ENCODE measurements around the gene NR1I3. TPM values are rescaled to one million over a fixed set of nuclear protein-coding genes. Genes with fewer than 3 reads are reported as not detected.

NR1I3 gene
- total and polyA plus RNA-seq, 2 of the 13 experiments (the other 11 are each of a cell fraction or from before 2014, with no cell fraction given): 0.62 to 0.95 TPM

GRCh38 chr1:161192476-161193465 is 45.2 kb downstream of the NR1I3 start:
- Histone ChIP-seq H3K36me3 (replicated peaks in 1 of 2; ENCODE audit: control insufficient read depth in 1 of 2, insufficient read depth in 2 of 2, low read length in 2 of 2) (no peaks in the 10 kb centered on the region; a peak in 1 of 5 replicates), H3K9ac (ENCODE audit: insufficient read depth, low read depth, low read length) (no peak overlapping the region), H3K79me2 (ENCODE audit: insufficient read depth, low read length) (no peaks in the 10 kb centered on the region), H2AFZ (ENCODE audit: low read length) (no peak overlapping the region), H3K4me2 (ENCODE audit: low read depth, low read length) (no peak overlapping the region; the same call in 1 of the 2 replicates), H3K27ac (ENCODE audit: extremely low read length, insufficient read depth, low read length) (no peak overlapping the region), H4K20me1 (ENCODE audit: insufficient read depth, low read length) (no peaks in the 10 kb centered on the region), H3K9me3 (ENCODE audit: low read length) (no peaks in the 10 kb centered on the region), H3K4me3 (replicated peaks in 1 of 3; ENCODE audit: insufficient read depth in 1 of 3, low read depth in 2 of 3, low read length in 3 of 3) (no peak overlapping the region), H3K4me1 (ENCODE audit: insufficient read depth, low read length) (peaks cover 30% of the 10 kb centered on the region), H3K27me3 (ENCODE audit: control insufficient read depth in 1 of 2, insufficient read depth in 2 of 2, low read length in 2 of 2) (no peaks in the 10 kb centered on the region)
- peak; percentile 72 for DNase-seq (ENCODE audit: low spot score)
- in situ Hi-C loops (cut with HindIII; ENCODE audit: extremely low pct_ligation_motif_present, low pct_unique_long_range_greater_than_20kb): no loop called here
- intact Hi-C loops (cut with micrococcal nuclease; ENCODE audit: unreplicated experiment): loop anchor here (1.0 to 2.0 kb wide), 2 partner anchors 182 to 190 kb away; no protein-coding TSS in a partner anchor
- BruUV-seq (replicated peaks): no TSS peak
- peak; percentile 85 for FAIRE-seq
- ATAC-seq: peak; percentile 85
- 51% methylated on average over 9 of the region's 15 CpGs for whole genome bisulfite sequencing (ENCODE audit: low lambda C conversion rate)
- ChIA-PET POLR2A (interaction anchor here (1.1 kb wide), 1 partner anchor 10 kb away, joined by 5 read pairs; the partner anchor contains the start of gene NDUFS2), CTCF (ENCODE audit: low intra/inter-chr PET ratio, low total read pairs) (interaction anchor here (0.8 to 1.7 kb wide), 5 partner anchors 17 to 189 kb away, joined by 3 to 15 read pairs (median 7); partner anchors contain the start of gene TOMM40L)
- TF ChIP-seq NBN (conservative IDR thresholded peaks at IDR 0.05): no peak
- no peak for TF ChIP-seq CHD4 (IDR thresholded peaks at IDR 0.05; ENCODE audit: borderline replicate concordance, low read length)
- no peak for TF ChIP-seq MBNL3 (CRISPR knock-in tag; conservative IDR thresholded peaks at IDR 0.05)
- TF ChIP-seq HIC2 (CRISPR knock-in tag; IDR thresholded peaks at IDR 0.05; ENCODE audit: low read depth): no peak
- no peak for TF ChIP-seq DRAP1 (CRISPR knock-in tag; IDR thresholded peaks at IDR 0.05)
- TF ChIP-seq ZNF607 (CRISPR knock-in tag; IDR thresholded peaks at IDR 0.05; ENCODE audit: borderline replicate concordance): no peak
- TF ChIP-seq NRL (CRISPR knock-in tag; IDR thresholded peaks at IDR 0.05; ENCODE audit: borderline replicate concordance): no peak
- TF ChIP-seq ZNF232 (CRISPR knock-in tag; IDR thresholded peaks at IDR 0.05; ENCODE audit: borderline replicate concordance): no peak
- no peak for TF ChIP-seq NFIC (IDR thresholded peaks at IDR 0.05; ENCODE audit: low read length)
- TF ChIP-seq TFDP1 (CRISPR knock-in tag; IDR thresholded peaks at IDR 0.05; ENCODE audit: borderline replicate concordance): no peak
- no peak for TF ChIP-seq ZNF569 (CRISPR knock-in tag; IDR thresholded peaks at IDR 0.05; ENCODE audit: borderline replicate concordance)
- TF ChIP-seq TBL1XR1 (IDR thresholded peaks at IDR 0.05; ENCODE audit: borderline replicate concordance, low read length, partially characterized antibody): peak; percentile 20
- no peak for TF ChIP-seq ZBTB42 (CRISPR knock-in tag; IDR thresholded peaks at IDR 0.05)
- TF ChIP-seq ZNF337 (CRISPR knock-in tag; IDR thresholded peaks at IDR 0.05; ENCODE audit: borderline replicate concordance, low read depth): no peak
- no peak for TF ChIP-seq FOXO1 (CRISPR knock-in tag; IDR thresholded peaks at IDR 0.05)
- 0 out of 2 replicates have a peak, but pooled peaks have one; percentile 13 for TF ChIP-seq HNF4A (CRISPR knock-in tag; IDR thresholded peaks at IDR 0.05)
- TF ChIP-seq TARDBP (CRISPR knock-in tag; IDR thresholded peaks at IDR 0.05): peak; percentile 36; the same call in 1 of the 2 replicates
- TF ChIP-seq ATF3 (CRISPR knock-in tag; IDR thresholded peaks at IDR 0.05): no peak
